Tibial nerve (tissue), 4 donors: ENCODE measurements around the gene FGF16. TPM values are rescaled to one million over a fixed set of nuclear protein-coding genes. Genes with fewer than 3 reads are reported as not detected.

Source experiments
- DNase-seq, 2 donors: peaks; one replicate each; pipeline ENCODE4 v3.0.0-alpha.2; 2019; ENCODE audit warnings: low spot score in 2 of 2
- H3K27ac ChIP-seq, 4 donors: fragments of 200-600 bp; sonication (generic) in 3 of 4; one replicate each; pipeline ENCODE4 v1.5.1; 2017 to 2019; ENCODE audit warnings: mild to moderate bottlenecking in 1 of 4
- H3K27me3 ChIP-seq, 2 donors: fragments of 200-600 bp; sonication (generic) in 1 of 2; one replicate each; pipeline versions ENCODE4 v1.5.1 to v1.6.0; 2017 to 2019
- H3K36me3 ChIP-seq, 3 donors: fragments of 200-600 bp; sonication (generic); one replicate each; pipeline ENCODE4 v1.5.1; 2018 to 2019
- H3K4me1 ChIP-seq, 4 donors: fragments of 200-600 bp; sonication (generic) in 3 of 4; one replicate each; pipeline ENCODE4 v1.5.1; 2017 to 2019
- H3K4me3 ChIP-seq, 4 donors: fragments of 200-600 bp; sonication (generic) in 3 of 4; one replicate each; pipeline ENCODE4 v1.5.1; 2017 to 2019; ENCODE audit warnings: mild to moderate bottlenecking in 1 of 4, moderate library complexity in 1 of 4
- H3K9me3 ChIP-seq, 4 donors: fragments of 200-600 bp; sonication (generic) in 3 of 4; one replicate each; pipeline ENCODE4 v1.5.1; 2017 to 2019
- CTCF ChIP-seq, 5 experiments: fragments of 200-600 bp in 3 of 5; fragments of 450-650 bp in 2 of 5; sonication (generic) in 3 of 5; IDR thresholded peaks; one replicate each; pipeline ENCODE4 v1.5.1; 2016 to 2019; ENCODE audit warnings: antibody characterized with exemption in 5 of 5, mild to moderate bottlenecking in 3 of 5, moderate library complexity in 2 of 5
- EP300 ChIP-seq, 2 donors: sonication (generic); formaldehyde crosslinking; IDR thresholded peaks; one replicate each; pipeline ENCODE4 v1.6.1; 2017; ENCODE audit warnings: antibody characterized with exemption in 2 of 2, mild to moderate bottlenecking in 1 of 2
- POLR2A ChIP-seq, 2 donors: fragments of 450-650 bp; IDR thresholded peaks; one replicate each; pipeline ENCODE4 v1.6.1; 2017; ENCODE audit warnings: antibody characterized with exemption in 2 of 2, mild to moderate bottlenecking in 2 of 2, moderate library complexity in 2 of 2
- WGBS, 2 donors: methylation state at CpG; one replicate each; pipeline ENCODE4 v1.1.5; 2018; 5-methylcytosine and 5-hydroxymethylcytosine counted together
- total RNA-seq, 4 donors: library from RNA; depleted of rRNA; stranded (reverse); fragments of >200 nt; gene quantifications; one replicate each; pipeline ENCODE4 v1.1.0, GENCODE V29; 2016

FGF16 gene
- total RNA-seq, 4 donors from 2014 or later, result 0.63 to 8.8 TPM; not detected in 2

- Histone ChIP-seq H3K27me3 (no peaks in the 10 kb centered on the region), H3K9me3 (no peaks in the 10 kb centered on the region), H3K4me1 (peaks cover 0 to 4% (median 0%) of the 10 kb centered on the region in 4 donors), H3K27ac (no peak overlapping the region), H3K4me3 (no peak overlapping the region), H3K36me3 (peaks cover 0 to 1% (median 0%) of the 10 kb centered on the region in 3 donors)
- TF ChIP-seq CTCF (IDR thresholded peaks at IDR 0.05), result no peak
- TF ChIP-seq POLR2A (IDR thresholded peaks at IDR 0.05), result no peak
- TF ChIP-seq EP300 (IDR thresholded peaks at IDR 0.05), result no peak
- 18 to 53% methylated on average over 2 of the region's 2 CpGs for WGBS, 2 donors
- no peak for DNase-seq
Measured at GRCh38 chrX:77502951-77503525, 55.8 kb downstream of the FGF16 start.

- DNase-seq, result no peak
- no peak overlapping the region for H3K27ac ChIP-seq
- H3K4me1 ChIP-seq, result peaks cover 0 to 4% (median 0%) of the 10 kb centered on the region in 4 donors
- H3K27me3 ChIP-seq, result no peaks in the 10 kb centered on the region
- H3K9me3 ChIP-seq, result no peaks in the 10 kb centered on the region
- TF ChIP-seq EP300 (IDR thresholded peaks at IDR 0.05) (no peak), CTCF (IDR thresholded peaks at IDR 0.05) (no peak), POLR2A (IDR thresholded peaks at IDR 0.05) (no peak)
- peaks cover 0 to 15% (median 0%) of the 10 kb centered on the region in 3 donors for H3K36me3 ChIP-seq
- H3K4me3 ChIP-seq, result no peak overlapping the region
- WGBS, 2 donors, result 52 to 54% methylated on average over 2 of the region's 2 CpGs
Measured at GRCh38 chrX:77505227-77505626, 58.0 kb downstream of the FGF16 start.
